BLaER1 treated with 17β-estradiol and CSF1 and Interleukin-3, amounts not matched to agents 10 nM and 100 nM (cell line): ENCODE results near the gene SLIT3.

Experiments
- H3K27ac ChIP-seq, 11 experiments: shearing (Covaris generic); formaldehyde crosslinking; 2 replicates each; pipeline ENCODE4 v1.8.1; 2022
- H3K27me3 ChIP-seq, 11 experiments: shearing (Covaris generic); formaldehyde crosslinking; 2 replicates each; pipeline ENCODE4 v1.8.1; 2022
- H3K36me3 ChIP-seq, 11 experiments: shearing (Covaris generic); formaldehyde crosslinking; 2 replicates each; pipeline ENCODE4 v1.8.1; 2022
- H3K4me1 ChIP-seq, 10 experiments: shearing (Covaris generic); formaldehyde crosslinking; 2 replicates each; pipeline ENCODE4 v1.8.1; 2022
- H3K4me2 ChIP-seq, 11 experiments: shearing (Covaris generic); formaldehyde crosslinking; 2 replicates each; pipeline ENCODE4 v1.8.1; 2022
- H3K4me3 ChIP-seq, 10 experiments: shearing (Covaris generic); formaldehyde crosslinking; 2 replicates each; pipeline ENCODE4 v1.8.1; 2022
- H3K9ac ChIP-seq, 11 experiments: shearing (Covaris generic); formaldehyde crosslinking; 2 replicates each; pipeline ENCODE4 v1.8.1; 2022
- H3K9me3 ChIP-seq, 11 experiments: shearing (Covaris generic); formaldehyde crosslinking; replicated peaks in 1 of 11; 2 replicates each; pipeline ENCODE4 v1.8.1; 2022
- H4K20me1 ChIP-seq, 11 experiments: shearing (Covaris generic); formaldehyde crosslinking; 2 replicates each; pipeline ENCODE4 v1.8.1; 2022
- Cebpa-rat ChIP-seq, 11 experiments: shearing (Covaris generic); IDR thresholded peaks; 2 replicates each; pipeline ENCODE4 v1.8.1; 2022

SLIT3 gene

DNA sequence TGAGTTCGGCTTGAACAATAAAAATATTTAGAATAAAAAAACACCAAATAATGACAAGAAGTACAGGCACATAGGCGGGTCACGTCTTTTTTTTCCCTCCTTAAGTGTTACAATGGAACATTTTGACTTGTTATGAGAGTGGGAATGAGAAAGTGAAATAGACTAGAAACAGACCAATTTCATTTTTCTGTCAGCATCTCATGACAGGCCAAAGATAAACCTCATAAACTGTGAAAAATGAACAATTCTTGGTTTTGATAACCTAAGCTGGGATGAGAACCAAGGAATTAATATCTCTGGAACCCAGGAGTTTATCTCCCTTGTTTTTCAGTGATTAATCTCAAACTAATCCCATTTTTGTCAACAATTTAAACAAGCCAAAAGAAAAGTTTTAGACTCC lies 299.5 kb downstream of the SLIT3 start:
- no peak for TF ChIP-seq Cebpa-rat (IDR thresholded peaks at IDR 0.05)
- Histone ChIP-seq H3K27ac (no peak overlapping the region), H3K36me3 (no peaks in the 10 kb centered on the region), H3K9me3 (no peaks in the 10 kb centered on the region), H3K4me3 (no peak overlapping the region), H3K27me3 (no peaks in the 10 kb centered on the region), H3K9ac (no peak overlapping the region), H3K4me2 (no peak overlapping the region), H3K4me1 (no peaks in the 10 kb centered on the region), H4K20me1 (peaks cover 0 to 6% (median 0%) of the 10 kb centered on the region in 11 experiments; a peak in 1 of 22 replicates)

DNA sequence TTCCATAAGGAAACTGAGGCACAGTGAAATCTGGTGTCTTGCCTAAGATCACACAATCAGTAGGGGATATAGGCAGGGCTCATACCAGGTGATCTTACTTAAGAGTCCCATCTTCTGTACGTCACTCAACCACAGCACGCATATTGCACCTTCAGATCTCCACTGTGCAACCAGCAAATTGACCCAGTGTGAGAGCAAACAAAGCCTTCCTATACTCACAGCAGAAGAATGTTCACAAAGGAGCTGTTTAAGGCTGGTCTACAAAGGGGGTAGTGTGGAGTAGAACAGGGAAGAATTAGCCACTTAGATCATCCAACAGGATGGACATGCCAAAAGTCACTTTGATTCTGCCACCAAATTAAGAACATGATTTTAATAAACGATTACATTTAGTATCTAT lies 305.9 kb downstream of the SLIT3 start:
- H4K20me1 ChIP-seq: peaks cover 0 to 6% (median 0%) of the 10 kb centered on the region in 11 experiments; a peak in 1 of 22 replicates
- no peak for TF ChIP-seq Cebpa-rat (IDR thresholded peaks at IDR 0.05)
- H3K4me3 ChIP-seq: no peak overlapping the region
- no peaks in the 10 kb centered on the region for H3K27me3 ChIP-seq
- no peak overlapping the region for H3K9ac ChIP-seq
- peaks cover 0 to 10% (median 2%) of the 10 kb centered on the region in 10 experiments; a peak in 7 of 20 replicates for H3K4me1 ChIP-seq
- H3K27ac ChIP-seq: no peak overlapping the region
- no peak overlapping the region for H3K4me2 ChIP-seq
- H3K9me3 ChIP-seq: no peaks in the 10 kb centered on the region
- no peaks in the 10 kb centered on the region for H3K36me3 ChIP-seq

DNA sequence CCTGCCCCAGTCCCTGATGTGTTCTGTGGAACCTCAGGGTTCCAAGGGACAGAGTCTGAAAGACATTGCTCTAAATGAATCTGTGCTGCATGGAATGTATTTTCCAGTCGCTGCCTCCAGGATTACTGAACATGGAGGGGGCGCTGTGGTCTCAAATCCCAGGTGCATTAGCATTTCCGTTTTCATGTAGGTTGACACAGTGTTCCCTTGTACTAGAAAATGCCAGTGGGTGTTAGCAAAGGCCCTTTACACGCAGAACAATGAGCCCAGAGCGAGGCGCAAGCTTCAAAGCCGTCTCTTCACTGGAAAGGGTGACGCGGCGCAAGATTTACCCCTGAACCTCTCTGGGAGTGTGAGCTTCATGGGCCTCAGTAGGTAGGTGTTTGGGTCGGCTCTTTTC lies 308.3 kb downstream of the SLIT3 start:
- Histone ChIP-seq H3K9me3 (no peaks in the 10 kb centered on the region), H3K9ac (no peak overlapping the region), H3K4me2 (peak overlapping the region in 5 of 11 experiments; percentile 25 to 54 (median 30); a peak in 8 of 22 replicates), H3K27me3 (no peaks in the 10 kb centered on the region), H4K20me1 (no peaks in the 10 kb centered on the region), H3K36me3 (no peaks in the 10 kb centered on the region), H3K27ac (no peak overlapping the region), H3K4me1 (peaks cover 0 to 10% (median 2%) of the 10 kb centered on the region in 10 experiments; a peak in 7 of 20 replicates), H3K4me3 (no peak overlapping the region)
- TF ChIP-seq Cebpa-rat (IDR thresholded peaks at IDR 0.05): no peak

DNA sequence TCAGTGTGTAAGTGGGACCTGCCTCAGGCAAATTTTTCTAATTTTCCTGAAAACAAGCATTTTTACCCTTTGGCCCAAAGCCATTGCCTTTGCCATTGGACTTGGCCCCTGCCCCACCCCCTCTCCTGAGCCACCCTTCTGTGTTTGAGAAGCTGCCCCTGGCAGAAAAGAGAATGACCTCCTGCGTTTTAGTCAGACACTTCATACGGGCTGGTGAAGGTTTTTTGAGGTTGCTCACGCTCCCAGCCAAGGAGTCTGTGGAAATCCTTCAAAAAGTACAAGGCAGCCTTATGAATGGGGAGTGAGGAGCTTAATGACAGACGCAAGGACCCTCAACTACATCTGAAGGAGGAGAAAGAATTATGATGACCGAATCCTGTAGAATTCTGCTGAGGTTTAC lies 308.9 kb downstream of the SLIT3 start:
- Histone ChIP-seq H3K9me3 (no peaks in the 10 kb centered on the region), H3K4me3 (no peak overlapping the region), H3K36me3 (no peaks in the 10 kb centered on the region), H4K20me1 (no peaks in the 10 kb centered on the region), H3K27me3 (no peaks in the 10 kb centered on the region), H3K4me2 (no peak overlapping the region), H3K9ac (no peak overlapping the region), H3K4me1 (peaks cover 0 to 10% (median 2%) of the 10 kb centered on the region in 10 experiments; a peak in 7 of 20 replicates), H3K27ac (no peak overlapping the region)
- TF ChIP-seq Cebpa-rat (IDR thresholded peaks at IDR 0.05): no peak

DNA sequence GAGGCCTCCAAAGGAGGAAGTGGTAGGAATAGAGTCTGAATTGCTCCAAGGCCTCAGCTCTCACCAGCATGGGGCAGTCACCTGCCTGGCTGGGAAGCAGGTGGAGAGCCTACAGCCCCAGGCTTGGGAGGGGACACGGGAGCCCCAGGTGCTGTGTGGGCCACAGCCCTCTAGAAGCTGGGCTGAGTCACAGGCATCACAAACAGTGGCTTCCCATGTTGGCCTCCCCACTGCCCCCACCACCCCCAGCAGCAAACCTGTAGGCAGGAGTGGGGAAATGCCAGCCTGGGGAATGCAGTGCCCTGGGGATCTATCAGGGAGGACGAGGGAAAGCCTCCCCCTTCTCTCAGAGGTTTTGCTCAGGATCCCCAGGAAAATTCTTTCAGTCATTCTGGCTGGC lies 309.6 kb downstream of the SLIT3 start:
- no peak overlapping the region for H3K27ac ChIP-seq
- no peaks in the 10 kb centered on the region for H4K20me1 ChIP-seq
- no peaks in the 10 kb centered on the region for H3K9me3 ChIP-seq
- no peak overlapping the region for H3K9ac ChIP-seq
- TF ChIP-seq Cebpa-rat (IDR thresholded peaks at IDR 0.05): no peak
- H3K27me3 ChIP-seq: no peaks in the 10 kb centered on the region
- no peaks in the 10 kb centered on the region for H3K36me3 ChIP-seq
- peaks cover 0 to 10% (median 2%) of the 10 kb centered on the region in 10 experiments; a peak in 7 of 20 replicates for H3K4me1 ChIP-seq
- no peak overlapping the region for H3K4me3 ChIP-seq
- no peak overlapping the region for H3K4me2 ChIP-seq

DNA sequence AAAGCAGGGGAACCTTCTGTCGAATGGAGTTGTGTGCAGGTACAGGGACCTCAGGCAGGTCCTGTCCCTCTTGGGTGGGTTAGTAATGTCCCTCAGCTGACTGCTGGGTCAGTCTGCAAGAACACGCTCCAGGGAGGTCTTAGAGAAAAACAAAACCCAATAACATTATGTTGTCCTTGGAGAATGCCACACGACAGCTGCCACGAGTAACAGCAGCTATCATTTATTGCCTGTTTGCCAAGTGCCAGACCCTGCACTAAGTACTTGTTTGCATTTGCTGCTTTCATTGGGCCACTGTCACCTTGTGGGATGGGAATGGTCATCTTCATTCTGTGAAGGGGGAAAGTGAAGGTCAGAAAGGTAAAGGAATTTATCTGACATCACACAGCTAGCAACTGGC lies 310.3 kb downstream of the SLIT3 start:
- Histone ChIP-seq H3K4me3 (no peak overlapping the region), H4K20me1 (no peaks in the 10 kb centered on the region), H3K27ac (no peak overlapping the region), H3K36me3 (no peaks in the 10 kb centered on the region), H3K27me3 (no peaks in the 10 kb centered on the region), H3K4me1 (peaks cover 0 to 10% (median 2%) of the 10 kb centered on the region in 10 experiments; a peak in 7 of 20 replicates), H3K9ac (no peak overlapping the region), H3K9me3 (no peaks in the 10 kb centered on the region), H3K4me2 (no peak overlapping the region)
- no peak for TF ChIP-seq Cebpa-rat (IDR thresholded peaks at IDR 0.05)

DNA sequence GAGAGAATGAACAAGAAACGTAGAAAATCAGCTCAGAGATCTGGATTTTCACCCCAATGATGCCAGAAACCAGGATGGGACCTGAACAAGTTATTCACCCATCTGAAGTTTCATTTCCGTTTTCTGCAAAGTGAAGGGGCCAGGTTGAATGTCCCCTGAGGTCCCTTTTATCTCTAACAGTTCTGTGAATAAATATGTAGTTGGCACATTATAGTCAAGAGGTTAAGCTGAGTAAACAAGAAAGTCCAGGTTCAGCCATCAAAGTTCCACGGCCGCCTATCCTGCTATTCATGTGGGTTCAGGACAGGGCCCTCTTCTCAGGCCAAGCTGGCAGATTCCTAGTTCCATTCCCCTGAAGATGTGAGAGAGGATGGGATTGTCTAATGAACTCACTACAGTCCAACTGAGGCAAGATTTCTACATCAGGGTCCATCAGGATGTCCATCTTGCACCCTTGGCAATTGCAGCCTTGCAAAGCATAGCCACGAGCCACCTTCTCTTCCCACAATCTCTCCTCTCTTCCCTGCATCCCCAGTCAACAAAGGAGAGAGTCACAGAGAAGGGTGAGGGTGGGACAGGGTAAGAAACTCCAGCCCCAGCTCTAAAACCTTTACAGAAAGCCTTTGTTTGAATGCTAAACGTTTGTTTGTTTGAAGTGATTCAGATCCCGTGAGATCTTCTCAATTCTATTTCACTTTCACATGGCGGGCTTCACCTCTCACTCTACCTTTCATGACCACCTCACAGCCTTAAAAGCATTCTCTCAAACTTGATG lies 311.0 kb downstream of the SLIT3 start:
- no peak for TF ChIP-seq Cebpa-rat (IDR thresholded peaks at IDR 0.05)
- Histone ChIP-seq H3K27me3 (no peaks in the 10 kb centered on the region), H3K36me3 (no peaks in the 10 kb centered on the region), H3K9ac (no peak overlapping the region), H3K4me2 (no peak overlapping the region), H4K20me1 (no peaks in the 10 kb centered on the region), H3K4me1 (peaks cover 0 to 10% (median 2%) of the 10 kb centered on the region in 10 experiments; a peak in 7 of 20 replicates), H3K27ac (no peak overlapping the region), H3K4me3 (no peak overlapping the region), H3K9me3 (no peaks in the 10 kb centered on the region)

DNA sequence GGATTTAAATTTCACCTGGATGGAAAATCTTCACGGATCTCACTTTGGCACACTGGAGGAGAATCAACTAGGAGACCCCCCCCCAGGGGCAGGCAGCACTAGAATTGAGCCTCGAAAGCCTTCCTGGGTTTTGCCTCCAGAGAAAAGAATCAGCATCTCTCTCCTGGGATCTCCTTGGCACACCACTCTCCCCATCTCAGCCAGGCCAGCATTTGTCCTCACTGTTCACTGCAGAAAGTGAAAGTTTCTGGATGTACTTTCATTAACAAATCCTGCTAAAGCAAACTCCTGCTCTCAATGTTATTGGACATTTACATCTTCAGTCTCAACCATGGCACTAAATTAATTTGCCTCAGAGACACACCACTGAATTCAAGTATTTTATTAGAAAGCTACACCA lies 312.2 kb downstream of the SLIT3 start:
- Histone ChIP-seq H3K4me2 (no peak overlapping the region), H3K9me3 (no peaks in the 10 kb centered on the region), H4K20me1 (no peaks in the 10 kb centered on the region), H3K36me3 (no peaks in the 10 kb centered on the region), H3K4me1 (peaks cover 0 to 10% (median 2%) of the 10 kb centered on the region in 10 experiments; a peak in 7 of 20 replicates), H3K27ac (no peak overlapping the region), H3K4me3 (no peak overlapping the region), H3K9ac (no peak overlapping the region), H3K27me3 (no peaks in the 10 kb centered on the region)
- TF ChIP-seq Cebpa-rat (IDR thresholded peaks at IDR 0.05): no peak

DNA sequence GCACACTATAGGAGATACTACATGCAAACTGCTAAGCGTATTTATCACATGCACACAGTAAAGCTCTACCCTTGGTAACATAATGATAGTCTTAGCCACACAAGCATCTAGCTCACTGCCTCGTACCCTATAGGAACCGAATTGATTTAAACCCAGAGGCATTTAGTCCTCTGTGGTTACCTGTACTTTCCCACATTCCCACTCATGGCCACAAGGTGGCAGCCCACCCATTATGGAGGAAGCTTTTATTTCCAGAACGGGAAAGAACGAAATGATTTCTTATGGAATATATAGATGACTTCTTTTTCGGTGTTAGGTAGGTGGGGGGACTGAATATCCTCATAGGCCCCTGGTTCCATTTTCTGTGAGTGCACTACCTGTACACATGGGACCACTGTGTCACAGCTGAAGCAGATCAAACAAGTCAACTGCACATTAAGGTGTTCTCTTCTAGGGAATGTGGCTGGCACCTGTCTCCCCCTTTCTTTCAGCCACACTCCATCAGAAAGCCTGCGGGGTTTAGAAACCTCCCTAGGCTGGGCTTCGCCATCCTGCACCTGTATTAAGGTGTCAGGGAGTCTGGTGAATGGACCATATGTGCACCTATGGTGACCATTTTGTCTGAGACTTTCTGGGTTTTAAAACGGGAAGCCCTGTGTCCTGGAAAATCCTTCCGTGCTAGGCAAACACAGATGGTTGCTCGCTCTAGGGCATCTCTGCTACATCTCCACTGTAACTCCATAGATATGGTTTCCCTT lies 313.2 kb downstream of the SLIT3 start:
- Histone ChIP-seq H3K9me3 (no peaks in the 10 kb centered on the region), H3K9ac (no peak overlapping the region), H3K4me2 (no peak overlapping the region), H3K4me3 (no peak overlapping the region), H4K20me1 (no peaks in the 10 kb centered on the region), H3K36me3 (no peaks in the 10 kb centered on the region), H3K27me3 (no peaks in the 10 kb centered on the region), H3K4me1 (peaks cover 0 to 5% (median 2%) of the 10 kb centered on the region in 10 experiments; a peak in 7 of 20 replicates), H3K27ac (no peak overlapping the region)
- no peak for TF ChIP-seq Cebpa-rat (IDR thresholded peaks at IDR 0.05)
